ENCODE data around the gene SLC23A2.

SLC23A2 gene

DNA sequence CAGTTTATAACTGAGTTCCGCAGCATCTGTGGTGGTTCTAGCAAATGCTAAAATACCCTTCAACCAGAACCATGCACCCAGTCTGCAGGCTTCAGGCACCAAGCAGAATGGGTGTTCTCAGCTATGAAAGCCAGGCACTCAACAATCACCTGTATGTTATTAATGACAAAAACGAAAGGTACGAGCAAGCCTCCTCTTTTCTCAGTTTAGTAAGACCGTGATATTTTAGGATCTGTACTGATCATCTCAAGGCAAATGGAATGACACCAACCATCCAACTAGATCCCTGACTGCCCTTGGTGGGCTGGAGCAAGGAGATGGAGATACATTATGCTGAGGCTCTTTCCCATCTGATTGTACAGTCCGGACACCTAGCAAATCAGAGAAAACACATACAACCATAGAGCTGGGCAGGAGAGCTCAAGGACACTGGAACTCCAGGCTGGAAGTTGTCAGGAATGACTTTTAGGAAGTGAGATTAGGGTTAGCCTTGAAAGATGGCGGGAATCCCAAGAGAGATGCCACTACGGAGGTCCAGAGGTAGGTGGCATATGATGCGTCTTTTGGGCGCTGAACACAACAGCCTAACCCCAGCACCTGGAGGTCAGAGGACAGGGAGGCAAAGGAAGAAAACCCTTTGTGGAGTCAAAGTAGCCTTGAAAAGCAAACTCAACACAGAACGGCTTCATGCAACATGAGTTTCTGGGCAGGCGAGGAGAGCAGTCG lies 33.4 kb downstream of the SLC23A2 start:
- TF ChIP-seq, protein P1, sequence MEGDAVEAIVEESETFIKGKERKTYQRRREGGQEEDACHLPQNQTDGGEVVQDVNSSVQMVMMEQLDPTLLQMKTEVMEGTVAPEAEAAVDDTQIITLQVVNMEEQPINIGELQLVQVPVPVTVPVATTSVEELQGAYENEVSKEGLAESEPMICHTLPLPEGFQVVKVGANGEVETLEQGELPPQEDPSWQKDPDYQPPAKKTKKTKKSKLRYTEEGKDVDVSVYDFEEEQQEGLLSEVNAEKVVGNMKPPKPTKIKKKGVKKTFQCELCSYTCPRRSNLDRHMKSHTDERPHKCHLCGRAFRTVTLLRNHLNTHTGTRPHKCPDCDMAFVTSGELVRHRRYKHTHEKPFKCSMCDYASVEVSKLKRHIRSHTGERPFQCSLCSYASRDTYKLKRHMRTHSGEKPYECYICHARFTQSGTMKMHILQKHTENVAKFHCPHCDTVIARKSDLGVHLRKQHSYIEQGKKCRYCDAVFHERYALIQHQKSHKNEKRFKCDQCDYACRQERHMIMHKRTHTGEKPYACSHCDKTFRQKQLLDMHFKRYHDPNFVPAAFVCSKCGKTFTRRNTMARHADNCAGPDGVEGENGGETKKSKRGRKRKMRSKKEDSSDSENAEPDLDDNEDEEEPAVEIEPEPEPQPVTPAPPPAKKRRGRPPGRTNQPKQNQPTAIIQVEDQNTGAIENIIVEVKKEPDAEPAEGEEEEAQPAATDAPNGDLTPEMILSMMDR (IDR thresholded peaks at IDR 0.05; ENCODE audit: low read depth, low read length, missing control alignments) = no peak
- H3K4me3 ChIP-seq (ENCODE audit: low read depth, low read length) = no peak overlapping the region
- no peak for DNase-seq (ENCODE audit: low read depth)
- in situ Hi-C loops (cut with HindIII; ENCODE audit: low sequenced_read_pairs) = no loop called here

DNA sequence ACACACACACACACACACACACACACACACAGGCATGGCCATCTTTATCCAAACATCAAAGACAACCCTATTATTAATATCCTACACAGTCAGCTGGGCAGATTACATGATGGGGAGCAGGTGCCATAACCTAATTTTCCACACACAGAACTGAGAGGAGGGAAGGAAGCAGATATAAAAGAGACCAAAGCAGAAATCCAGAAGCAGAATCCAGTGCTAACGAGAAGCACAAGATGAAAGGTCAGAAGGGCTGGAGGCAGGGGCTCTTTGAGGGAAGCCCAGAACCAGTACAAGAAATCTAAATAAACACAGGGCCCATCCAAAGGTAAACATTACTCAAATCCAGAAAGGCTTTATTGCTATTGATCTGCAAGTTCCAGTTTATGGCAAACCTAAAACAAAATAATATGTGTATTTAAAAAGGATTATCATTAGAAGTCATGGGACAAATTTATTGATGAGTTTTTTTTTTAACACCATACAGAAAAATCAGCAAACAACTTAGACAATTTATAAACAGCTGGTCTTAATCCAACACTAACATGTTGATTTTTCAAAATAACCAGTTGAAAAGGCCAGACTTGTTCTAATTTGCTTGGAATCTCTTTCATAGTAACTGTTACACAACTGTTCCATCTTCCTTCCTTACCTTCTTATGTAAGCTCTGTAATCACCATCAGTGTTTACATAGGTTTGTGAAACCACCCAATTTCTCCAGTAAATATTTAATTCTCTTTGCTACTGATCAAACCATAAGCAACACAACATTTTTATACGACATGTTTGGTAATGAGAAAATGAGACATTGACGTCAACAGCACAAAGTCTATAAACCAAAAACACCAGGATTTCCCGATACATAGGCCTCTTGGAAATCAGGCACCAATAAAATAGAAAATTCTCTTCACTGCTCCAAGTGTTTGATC lies 34.2 kb downstream of the SLC23A2 start:
- H3K4me3 ChIP-seq (ENCODE audit: low read depth, low read length) = no peak overlapping the region
- TF ChIP-seq, protein P1 (IDR thresholded peaks at IDR 0.05; ENCODE audit: low read depth, low read length, missing control alignments) = no peak
- no peak for DNase-seq (ENCODE audit: low read depth)
- in situ Hi-C loops (cut with HindIII; ENCODE audit: low sequenced_read_pairs) = no loop called here

DNA sequence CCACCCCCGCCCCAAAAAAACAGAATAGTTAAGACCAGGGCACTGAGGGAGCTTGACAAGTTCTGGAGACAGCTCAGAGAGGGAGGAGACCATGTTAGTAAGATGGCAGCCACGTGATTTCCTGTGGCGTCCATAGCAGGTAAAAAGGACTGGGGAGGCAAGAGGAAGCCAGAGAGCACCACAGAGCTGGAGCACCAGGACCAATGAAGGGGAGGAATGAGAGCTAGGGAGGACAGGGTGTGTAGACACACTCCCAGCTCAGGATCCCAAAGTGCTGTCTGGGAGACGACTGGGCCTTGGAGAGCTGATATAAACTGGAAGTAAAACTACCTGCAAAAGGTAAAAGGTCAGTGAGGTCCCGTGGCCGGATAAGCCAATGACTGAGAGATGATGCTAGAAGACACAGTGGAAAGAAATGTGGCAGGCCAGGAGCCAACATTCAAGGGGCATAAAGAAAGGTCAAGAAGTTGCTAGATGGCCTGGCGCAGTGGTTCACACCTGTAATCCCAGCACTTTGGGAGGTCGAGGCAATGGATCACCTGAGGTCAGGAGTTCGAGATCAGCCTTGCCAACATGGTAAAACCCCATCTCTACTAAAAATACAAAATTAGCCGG lies 39.0 kb downstream of the SLC23A2 start:
- DNase-seq (ENCODE audit: low read depth) = no peak
- TF ChIP-seq, protein P1 (IDR thresholded peaks at IDR 0.05; ENCODE audit: low read depth, low read length, missing control alignments) = no peak
- no peak overlapping the region for H3K4me3 ChIP-seq (ENCODE audit: low read depth, low read length)
- in situ Hi-C loops (cut with HindIII; ENCODE audit: low sequenced_read_pairs) = no loop called here

DNA sequence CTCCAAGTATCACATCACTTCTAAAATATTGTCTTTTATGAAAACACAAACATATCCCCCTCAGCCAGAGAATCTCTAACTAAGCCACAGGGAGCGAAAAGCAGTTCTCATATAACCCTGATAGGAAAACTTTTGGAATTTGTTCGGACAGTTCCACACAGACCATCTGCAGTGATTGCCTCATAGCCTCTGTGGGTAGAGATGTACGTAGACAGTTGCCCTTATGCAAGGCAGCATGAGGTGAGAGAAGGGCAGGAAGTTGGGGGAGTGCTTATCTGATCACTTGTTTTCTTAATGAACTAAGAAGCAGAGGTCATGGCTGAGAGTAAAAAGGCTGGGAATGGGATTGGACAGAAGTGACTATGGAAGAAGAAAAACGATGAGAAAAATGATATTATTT lies 39.6 kb downstream of the SLC23A2 start:
- no peak for DNase-seq (ENCODE audit: low read depth)
- in situ Hi-C loops (cut with HindIII; ENCODE audit: low sequenced_read_pairs) = no loop called here
- H3K4me3 ChIP-seq (ENCODE audit: low read depth, low read length) = no peak overlapping the region
- TF ChIP-seq, protein P1 (IDR thresholded peaks at IDR 0.05; ENCODE audit: low read depth, low read length, missing control alignments) = no peak

DNA sequence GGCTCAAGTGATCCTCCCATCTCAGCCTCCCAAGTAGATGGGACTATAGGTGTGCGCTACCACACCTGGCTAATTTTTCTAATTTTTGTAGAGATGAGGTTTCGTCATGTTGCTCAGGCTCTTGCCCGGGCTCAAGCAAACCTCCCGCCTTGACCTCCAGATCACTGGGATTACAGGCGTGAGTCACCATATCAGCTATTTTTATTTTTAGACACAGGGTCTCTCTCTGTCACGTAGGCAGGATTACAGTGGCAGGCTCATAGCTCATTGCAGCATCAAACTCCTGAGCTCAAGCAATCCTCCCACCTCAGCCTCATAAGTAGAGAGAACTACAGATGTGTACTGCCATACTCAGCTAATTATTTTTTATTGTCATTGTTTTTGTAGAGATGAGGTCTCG lies 41.7 kb downstream of the SLC23A2 start:
- H3K4me3 ChIP-seq (ENCODE audit: low read depth, low read length) = no peak overlapping the region
- TF ChIP-seq, protein P1 (IDR thresholded peaks at IDR 0.05; ENCODE audit: low read depth, low read length, missing control alignments) = no peak
- DNase-seq (ENCODE audit: low read depth) = no peak
- in situ Hi-C loops (cut with HindIII; ENCODE audit: low sequenced_read_pairs) = no loop called here

DNA sequence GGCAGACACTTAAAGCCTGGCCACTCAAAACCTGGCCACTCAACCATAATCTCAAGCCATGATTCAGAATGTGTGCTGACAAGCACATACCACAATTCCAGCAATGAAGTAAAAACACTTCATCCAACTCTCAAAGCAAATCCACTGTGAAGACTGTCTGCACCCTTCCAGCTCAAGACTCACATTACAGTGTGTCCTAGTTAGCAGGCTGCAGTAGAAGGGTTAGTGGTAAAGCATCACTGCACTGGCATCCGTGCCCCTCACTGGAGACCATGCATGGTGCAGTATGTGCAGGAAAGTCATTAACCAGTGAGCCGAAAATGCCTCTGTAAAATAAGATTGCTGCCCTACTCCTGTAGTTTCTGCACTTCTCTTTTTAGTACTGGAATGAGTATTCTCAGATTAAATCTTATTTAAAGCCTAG lies 43.4 kb downstream of the SLC23A2 start:
- TF ChIP-seq, protein P1 (IDR thresholded peaks at IDR 0.05; ENCODE audit: low read depth, low read length, missing control alignments) = no peak
- in situ Hi-C loops (cut with HindIII; ENCODE audit: low sequenced_read_pairs) = no loop called here
- DNase-seq (ENCODE audit: low read depth) = no peak

More for the DNA sequence above, 43.4 kb downstream of the SLC23A2 start:
- no peak overlapping the region for H3K4me3 ChIP-seq (ENCODE audit: low read depth, low read length)

All from astrocyte of the cerebellum (primary cell).